HUES64 (cell line): ENCODE results near the gene DHRS1.

Experiments
- H3K27ac ChIP-seq: 2 replicates; pipeline ENCODE4 v1.7.0; 2013; ENCODE audit warnings: low read depth, low read length, inconsistent platforms
- H3K27me3 ChIP-seq: 2 replicates; pipeline ENCODE4 v1.6.1; 2013; ENCODE audit warnings: mild to moderate bottlenecking, low read length; ENCODE audit not compliant: insufficient read depth
- H3K36me3 ChIP-seq: 2 replicates; pipeline ENCODE4 v1.6.1; 2013; ENCODE audit warnings: mild to moderate bottlenecking, low read length; ENCODE audit not compliant: insufficient read depth
- H3K4me1 ChIP-seq: 2 replicates; pipeline ENCODE4 v1.6.1; 2013; ENCODE audit warnings: mild to moderate bottlenecking, low read length, moderate library complexity; ENCODE audit not compliant: insufficient read depth
- H3K4me3 ChIP-seq: 2 replicates; pipeline ENCODE4 v1.5.1; 2013; ENCODE audit warnings: mild to moderate bottlenecking, low read length, moderate library complexity
- H3K9ac ChIP-seq: 2 replicates; pipeline ENCODE4 v1.6.1; 2013; ENCODE audit warnings: mild to moderate bottlenecking, low read depth, low read length
- H3K9me3 ChIP-seq: 2 replicates; pipeline ENCODE4 v1.6.1; 2013; ENCODE audit warnings: low read depth, low read length; ENCODE audit not compliant: insufficient read depth
- WGBS: fragments of 150-250, 120-280 bp; methylation state at CpG from one replicate; pipeline ENCODE4 v1.1.7; 2013; ENCODE audit warnings: missing lambda C conversion rate; 5-methylcytosine and 5-hydroxymethylcytosine counted together

Gene DHRS1

DNA sequence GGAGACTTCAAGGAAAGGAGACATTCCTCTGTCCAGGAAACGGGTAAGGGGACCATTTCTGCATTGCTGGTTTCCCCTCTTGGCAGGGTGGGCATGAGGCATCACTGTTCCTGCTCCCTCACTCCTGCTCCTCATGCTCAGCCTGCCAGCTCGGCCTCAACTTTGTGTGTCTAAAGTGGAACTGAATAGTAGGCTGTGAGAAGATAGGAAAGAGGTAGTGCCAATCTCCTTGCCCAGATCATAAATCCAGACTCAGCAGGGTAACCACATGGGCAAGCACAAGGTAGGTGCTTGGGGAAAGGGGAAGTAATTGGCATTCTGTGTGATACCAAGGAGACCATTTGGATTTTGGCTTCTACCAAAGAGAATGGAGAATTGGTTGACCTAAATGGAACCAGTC lies 14.3 kb upstream of the DHRS1 start:
- Histone ChIP-seq H3K36me3 (peaks cover 17% of the 10 kb centered on the region), H3K27me3 (peaks cover 16% of the 10 kb centered on the region), H3K4me1 (no peaks in the 10 kb centered on the region), H3K27ac (no peak overlapping the region), H3K9ac (no peak overlapping the region), H3K4me3 (no peak overlapping the region), H3K9me3 (no peaks in the 10 kb centered on the region)
- 91% methylated on average over 2 of the region's 2 CpGs for WGBS

DNA sequence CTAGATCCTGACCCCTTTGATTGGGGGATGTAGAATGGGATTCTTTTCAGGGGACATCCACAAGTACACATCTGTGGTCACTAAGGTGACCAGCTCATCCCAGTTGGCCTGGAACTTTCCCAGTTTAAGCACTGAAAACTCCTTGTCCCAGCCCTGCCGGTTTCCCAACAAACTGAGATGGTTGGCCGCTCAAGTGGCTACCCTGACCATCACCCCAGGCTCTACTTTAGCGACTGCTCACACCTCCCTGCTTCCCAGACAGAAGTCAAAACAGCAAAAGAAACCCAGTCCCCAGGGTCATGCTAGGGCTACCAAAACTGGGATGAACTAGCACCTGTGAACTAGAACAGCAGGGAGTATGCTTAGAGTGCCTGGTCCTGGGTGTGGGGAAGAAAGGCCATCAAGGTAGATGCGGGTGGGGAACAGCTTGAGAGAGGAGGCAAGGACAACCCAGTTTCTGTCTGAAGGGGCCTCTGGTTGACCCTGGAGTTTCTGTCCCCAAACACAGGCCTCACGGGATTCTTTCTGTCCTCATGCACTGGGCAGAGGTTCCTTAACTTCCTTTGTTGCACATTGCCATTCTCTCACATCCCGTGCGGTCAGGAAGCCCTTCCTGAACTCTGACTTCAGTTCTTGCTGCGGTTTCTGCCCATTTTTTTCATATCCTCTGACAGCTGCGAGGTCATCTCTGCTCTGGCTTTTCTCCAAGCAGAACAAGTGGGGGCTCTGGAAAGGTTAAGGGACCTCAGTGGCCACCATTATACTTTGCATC lies 13.3 kb upstream of the DHRS1 start:
- 92% methylated on average over 9 of the region's 9 CpGs for WGBS
- no peaks in the 10 kb centered on the region for H3K4me1 ChIP-seq

DNA sequence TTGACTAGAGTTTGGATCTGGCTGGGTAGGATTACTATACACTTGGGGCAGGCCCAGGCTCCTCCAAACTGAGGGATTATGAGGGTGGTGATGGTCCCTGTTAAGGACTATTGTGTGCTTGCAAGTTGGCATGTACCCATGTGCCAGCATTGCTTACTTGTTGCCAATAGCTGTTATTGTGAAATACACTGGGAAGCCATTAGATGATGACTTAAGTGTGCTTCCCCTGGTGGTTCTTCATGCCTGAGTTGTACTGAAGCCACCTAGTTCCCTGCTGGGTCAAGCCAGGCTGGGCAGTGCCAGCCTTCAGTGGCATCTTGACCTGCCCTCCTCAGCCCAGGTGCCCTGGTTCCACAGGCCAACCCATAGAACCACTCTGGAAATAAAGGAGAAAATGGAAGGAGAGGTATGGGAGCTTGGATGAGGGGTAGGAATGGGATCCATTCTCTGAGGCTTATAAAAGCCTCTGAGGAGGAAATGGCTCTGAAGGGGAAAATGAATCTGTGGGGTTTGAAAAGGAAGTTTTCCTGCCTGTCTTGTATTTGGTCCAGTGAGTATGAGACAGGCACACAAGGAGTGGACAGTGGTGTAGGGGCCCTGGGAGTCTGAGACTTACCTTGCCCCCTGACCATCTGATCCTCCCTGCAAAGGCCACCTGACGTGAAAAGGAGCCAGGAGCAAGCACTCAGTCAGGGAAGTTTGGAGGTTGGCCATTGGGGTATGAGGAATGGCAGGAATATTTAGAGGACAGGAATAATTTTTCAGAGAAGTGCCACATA lies 12.4 kb upstream of the DHRS1 start:
- Histone ChIP-seq H3K36me3 (peaks cover 19% of the 10 kb centered on the region), H3K9ac (no peak overlapping the region)

More for the DNA sequence above, 13.3 kb upstream of the DHRS1 start:
- no peak overlapping the region for H3K9ac ChIP-seq
- no peaks in the 10 kb centered on the region for H3K9me3 ChIP-seq
- no peak overlapping the region for H3K4me3 ChIP-seq
- H3K36me3 ChIP-seq, result peaks cover 17% of the 10 kb centered on the region
- H3K27ac ChIP-seq, result no peak overlapping the region
- peaks cover 7% of the 10 kb centered on the region; the same call in 1 of the 2 replicates for H3K27me3 ChIP-seq

DNA sequence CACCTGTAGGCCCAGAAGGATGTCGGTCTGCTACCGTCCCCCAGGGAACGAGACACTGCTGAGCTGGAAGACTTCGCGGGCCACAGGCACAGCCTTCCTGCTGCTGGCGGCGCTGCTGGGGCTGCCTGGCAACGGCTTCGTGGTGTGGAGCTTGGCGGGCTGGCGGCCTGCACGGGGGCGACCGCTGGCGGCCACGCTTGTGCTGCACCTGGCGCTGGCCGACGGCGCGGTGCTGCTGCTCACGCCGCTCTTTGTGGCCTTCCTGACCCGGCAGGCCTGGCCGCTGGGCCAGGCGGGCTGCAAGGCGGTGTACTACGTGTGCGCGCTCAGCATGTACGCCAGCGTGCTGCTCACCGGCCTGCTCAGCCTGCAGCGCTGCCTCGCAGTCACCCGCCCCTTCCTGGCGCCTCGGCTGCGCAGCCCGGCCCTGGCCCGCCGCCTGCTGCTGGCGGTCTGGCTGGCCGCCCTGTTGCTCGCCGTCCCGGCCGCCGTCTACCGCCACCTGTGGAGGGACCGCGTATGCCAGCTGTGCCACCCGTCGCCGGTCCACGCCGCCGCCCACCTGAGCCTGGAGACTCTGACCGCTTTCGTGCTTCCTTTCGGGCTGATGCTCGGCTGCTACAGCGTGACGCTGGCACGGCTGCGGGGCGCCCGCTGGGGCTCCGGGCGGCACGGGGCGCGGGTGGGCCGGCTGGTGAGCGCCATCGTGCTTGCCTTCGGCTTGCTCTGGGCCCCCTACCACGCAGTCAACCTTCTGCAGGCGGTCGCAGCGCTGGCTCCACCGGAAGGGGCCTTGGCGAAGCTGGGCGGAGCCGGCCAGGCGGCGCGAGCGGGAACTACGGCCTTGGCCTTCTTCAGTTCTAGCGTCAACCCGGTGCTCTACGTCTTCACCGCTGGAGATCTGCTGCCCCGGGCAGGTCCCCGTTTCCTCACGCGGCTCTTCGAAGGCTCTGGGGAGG lies 11.3 kb upstream of the DHRS1 start, which contains the start of gene LTB4R:
Gene LTB4R, plus strand, starts transcription at position 857 of the 959 bp plus-strand sequence. CDS start 4,150 bp downstream, outside the sequence.
- no peak within 1 kb of the TSS for H3K9ac ChIP-seq
- H3K4me1 ChIP-seq, result no peaks in the 10 kb centered on the region
- no peak within 1 kb of the TSS for H3K4me3 ChIP-seq

More for the DNA sequence above, 12.4 kb upstream of the DHRS1 start:
- Histone ChIP-seq H3K27me3 (no peaks in the 10 kb centered on the region), H3K9me3 (no peaks in the 10 kb centered on the region), H3K4me1 (no peaks in the 10 kb centered on the region), H3K27ac (no peak overlapping the region), H3K4me3 (no peak overlapping the region)
- 94% methylated on average over 1 of the region's 1 CpG for WGBS

DNA sequence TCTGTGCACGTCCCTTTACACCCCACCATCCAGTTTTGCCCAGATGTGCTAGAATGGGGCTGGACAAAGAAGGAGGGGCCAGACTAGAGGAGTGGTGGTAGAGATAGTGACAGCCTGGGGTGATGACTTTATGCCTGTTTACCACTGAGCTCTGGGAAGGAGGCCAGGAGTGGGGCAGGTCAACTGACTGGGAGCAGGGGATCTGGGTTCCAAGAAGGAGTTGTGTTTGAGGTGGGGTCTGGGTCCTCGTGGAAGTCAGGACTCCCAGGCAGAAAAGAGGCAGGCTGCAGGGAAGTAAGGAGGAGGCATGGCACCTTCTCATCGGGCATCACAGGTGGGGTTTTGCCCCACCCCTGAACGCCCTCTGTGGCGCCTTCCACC lies 10.7 kb upstream of the DHRS1 start:
- WGBS, result 91% methylated on average over 5 of the region's 5 CpGs
- H3K27ac ChIP-seq, result no peak overlapping the region
- no peaks in the 10 kb centered on the region for H3K4me1 ChIP-seq
- H3K27me3 ChIP-seq, result no peaks in the 10 kb centered on the region
- H3K36me3 ChIP-seq, result peaks cover 37% of the 10 kb centered on the region
- no peak overlapping the region for H3K9ac ChIP-seq
- no peak overlapping the region for H3K4me3 ChIP-seq
- H3K9me3 ChIP-seq, result no peaks in the 10 kb centered on the region

More for the DNA sequence above, 11.3 kb upstream of the DHRS1 start, which contains the start of gene LTB4R:
- Histone ChIP-seq H3K27me3 (no peaks in the 10 kb centered on the region), H3K27ac (no peak within 1 kb of the TSS), H3K9me3 (no peaks in the 10 kb centered on the region), H3K36me3 (peaks cover 30% of the 10 kb centered on the region)
- WGBS, result 96% methylated on average over 99 of the region's 99 CpGs

DNA sequence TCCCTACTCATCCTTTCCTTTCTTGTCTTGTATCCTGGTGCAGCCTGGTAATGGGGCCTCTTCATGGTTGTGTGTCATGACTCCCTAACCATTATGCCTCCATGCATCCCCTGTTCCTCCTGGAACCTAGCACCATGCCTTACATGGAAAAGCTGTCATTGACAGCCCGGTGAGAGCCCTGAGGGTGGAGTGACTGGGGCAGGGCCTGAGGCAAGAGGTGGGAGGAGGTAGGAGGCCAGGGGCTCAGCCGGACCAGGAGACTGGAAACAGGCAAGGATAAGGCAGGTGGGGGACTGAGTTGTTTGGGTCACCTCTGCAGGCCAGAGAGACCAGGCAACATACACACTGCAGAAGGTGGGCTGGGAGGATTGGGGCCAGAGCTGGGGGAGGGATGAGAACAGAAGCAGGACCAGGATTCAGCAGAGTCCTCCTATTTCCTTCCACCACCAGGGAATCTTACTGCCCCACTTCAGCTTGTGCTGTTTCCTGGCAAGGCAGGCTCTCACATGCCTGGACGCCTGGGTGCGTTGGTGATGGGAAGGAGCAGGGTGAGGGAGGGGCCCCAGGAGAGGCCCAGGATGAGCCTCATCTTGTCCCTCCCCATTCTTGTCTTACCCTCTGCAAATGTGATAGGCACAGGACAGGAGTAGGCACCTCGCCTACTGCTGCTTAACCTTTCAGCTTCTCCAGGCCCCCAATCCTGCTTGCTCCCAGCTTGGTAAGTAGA lies 10.1 kb upstream of the DHRS1 start, which contains the start of gene LTB4R2:
Gene LTB4R2, plus strand, starts transcription at position 603 of the 727 bp plus-strand sequence. CDS start 525 bp downstream, outside the sequence.
- Histone ChIP-seq H3K9me3 (no peaks in the 10 kb centered on the region), H3K4me1 (no peaks in the 10 kb centered on the region), H3K27ac (no peak within 1 kb of the TSS), H3K27me3 (no peaks in the 10 kb centered on the region), H3K9ac (no peak within 1 kb of the TSS), H3K4me3 (no peak within 1 kb of the TSS), H3K36me3 (peaks cover 43% of the 10 kb centered on the region)
- WGBS, result 91% methylated on average over 5 of the region's 5 CpGs

DNA sequence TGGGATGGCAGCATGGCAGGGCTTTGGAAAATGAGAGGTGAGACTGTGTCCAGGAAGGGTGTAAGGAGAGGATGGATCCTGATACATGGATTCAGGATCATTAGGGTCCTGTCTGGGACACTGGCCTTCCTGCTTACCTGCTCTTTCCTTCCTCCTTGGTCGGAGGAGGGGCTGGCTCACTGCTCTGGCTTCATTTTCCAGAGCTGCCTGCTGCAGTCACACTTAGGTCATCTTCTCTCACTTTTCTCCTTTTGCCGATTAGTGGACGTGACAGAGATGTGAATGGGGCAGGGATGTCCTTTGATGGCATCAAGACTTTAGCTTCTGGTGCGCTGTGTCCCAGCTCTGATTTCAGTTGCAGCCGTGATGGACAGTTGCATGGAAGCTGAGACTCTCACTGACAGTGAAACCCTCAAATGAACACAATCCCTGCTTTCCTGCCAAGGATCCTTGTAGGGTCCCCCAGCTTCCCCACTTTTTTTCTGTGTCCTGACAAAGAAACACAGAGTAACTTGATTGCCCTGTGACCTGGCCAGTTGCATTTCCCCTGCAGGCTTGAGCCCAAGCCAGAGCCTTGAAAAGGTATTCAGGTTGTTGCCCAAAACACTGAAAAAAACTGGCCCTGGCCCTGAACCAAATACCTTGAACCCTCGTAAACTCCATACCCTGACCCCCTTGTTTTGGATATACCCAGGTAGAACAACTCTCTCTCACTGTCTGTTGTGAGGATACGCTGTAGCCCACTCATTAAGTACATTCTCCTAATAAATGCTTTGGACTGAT lies 9.0 kb upstream of the DHRS1 start:
- Histone ChIP-seq H3K27me3 (no peaks in the 10 kb centered on the region), H3K9me3 (no peaks in the 10 kb centered on the region), H3K4me3 (no peak overlapping the region), H3K4me1 (no peaks in the 10 kb centered on the region), H3K27ac (no peak overlapping the region), H3K9ac (no peak overlapping the region), H3K36me3 (peaks cover 54% of the 10 kb centered on the region)
- 95% methylated on average over 7 of the region's 7 CpGs for WGBS

DNA sequence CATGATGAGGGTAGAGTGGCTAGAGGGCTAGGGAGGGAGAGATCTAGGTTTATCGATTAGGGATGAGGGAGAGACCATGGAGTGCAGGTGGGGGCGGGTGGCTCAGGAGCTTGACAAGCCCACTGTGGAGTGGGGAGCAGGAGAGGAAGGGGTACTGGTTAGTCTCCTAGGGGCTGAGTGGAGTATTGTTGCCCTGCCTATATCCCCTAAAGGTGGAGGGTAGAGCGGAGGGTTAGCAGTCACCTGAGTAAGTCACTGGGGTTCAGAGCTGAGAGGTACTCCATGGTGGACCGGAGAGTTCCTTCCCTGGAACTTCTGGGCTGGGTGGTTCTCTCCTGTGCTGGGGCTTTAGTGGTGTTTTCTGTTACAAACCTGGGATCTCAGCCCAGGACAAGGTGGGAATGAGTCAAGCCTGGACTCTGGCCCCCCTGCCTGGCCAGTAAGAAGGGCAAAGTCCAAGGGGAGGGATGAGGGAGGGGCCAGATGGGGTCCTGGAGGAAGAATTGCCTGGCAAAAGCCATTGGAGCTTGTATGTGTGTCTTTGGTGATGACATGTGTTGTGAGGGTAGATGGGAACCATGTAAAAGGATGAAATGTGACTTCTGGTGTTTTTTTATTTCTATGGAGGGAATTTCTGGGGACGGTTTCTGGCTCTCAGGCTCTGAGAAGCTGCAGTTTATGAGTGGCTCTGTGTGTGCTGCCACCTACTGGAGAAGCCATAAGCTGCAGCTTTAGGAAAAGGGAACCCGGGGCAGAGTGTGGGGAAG lies 8.2 kb upstream of the DHRS1 start, which contains the start of gene CIDEB:
Gene CIDEB, minus strand, starts transcription at position 403 of the 767 bp plus-strand sequence. Its CDS starts 119 bp downstream, at position 284.
- H3K9ac ChIP-seq, result no peak within 1 kb of the TSS
- H3K27ac ChIP-seq, result no peak within 1 kb of the TSS
- H3K9me3 ChIP-seq, result no peaks in the 10 kb centered on the region
- H3K4me1 ChIP-seq, result no peaks in the 10 kb centered on the region
- H3K36me3 ChIP-seq, result peaks cover 62% of the 10 kb centered on the region
- 69% methylated on average over 6 of the region's 6 CpGs for WGBS
- H3K4me3 ChIP-seq, result no peak within 1 kb of the TSS
- no peaks in the 10 kb centered on the region for H3K27me3 ChIP-seq

DNA sequence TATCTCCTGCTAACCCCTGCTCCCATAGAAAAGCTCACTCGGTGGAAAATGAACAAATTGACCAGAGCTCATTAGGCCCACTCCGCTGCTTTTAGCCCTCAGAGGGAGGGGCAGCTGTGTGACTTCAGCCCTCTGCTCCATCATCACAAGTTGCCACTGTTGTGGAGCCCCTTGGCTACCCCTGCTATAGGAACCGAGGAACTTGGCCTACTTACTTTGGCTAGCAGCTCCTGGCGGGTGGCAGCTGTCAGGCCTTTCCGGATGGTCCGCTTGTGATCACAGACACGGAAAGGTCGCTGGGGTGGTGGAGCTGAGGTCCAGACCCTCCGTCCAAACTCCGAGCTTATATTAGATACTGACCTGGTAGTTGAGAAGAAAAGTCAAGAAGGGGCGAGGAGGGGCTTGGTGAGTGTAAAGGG lies 7.6 kb upstream of the DHRS1 start:
- H3K9ac ChIP-seq, result no peak overlapping the region
- no peaks in the 10 kb centered on the region for H3K4me1 ChIP-seq
- H3K27ac ChIP-seq, result no peak overlapping the region
- 86% methylated on average over 11 of the region's 11 CpGs for WGBS
- H3K4me3 ChIP-seq, result no peak overlapping the region
- H3K9me3 ChIP-seq, result no peaks in the 10 kb centered on the region
- H3K36me3 ChIP-seq, result peaks cover 66% of the 10 kb centered on the region
- H3K27me3 ChIP-seq, result no peaks in the 10 kb centered on the region
